AG04450 (cell line): ENCODE measurements around the gene ARHGAP22. TPM values are rescaled to one million over a fixed set of nuclear protein-coding genes. Genes with fewer than 3 reads are reported as not detected.

Experiments used
- CTCF ChIA-PET: fragments of 300-600, 350-600 bp; formaldehyde crosslinking; extraction: SDS; loops from one replicate; lab custom pipeline; 2022; ENCODE audit warnings: antibody characterized with exemption, inconsistent platforms; lab: Charles Lee
- POLR2A ChIA-PET: fragments of 350-600 bp; formaldehyde crosslinking; extraction: SDS; loops from one replicate; lab custom pipeline; 2021; ENCODE audit warnings: antibody characterized with exemption, inconsistent platforms; lab: Yijun Ruan, JAX
- DNase-seq: peaks from one replicate; pipeline ENCODE4 v3.0.0-alpha.2; 2011; ENCODE audit warnings: low read depth, low spot score
- H3K27ac ChIP-seq: one replicate; pipeline ENCODE4 v1.5.1; 2012; ENCODE audit warnings: low read depth, low read length, control low read depth
- H3K27me3 ChIP-seq: one replicate; pipeline ENCODE4 v1.6.0; 2012; ENCODE audit warnings: low read length; ENCODE audit not compliant: control insufficient read depth, insufficient read depth
- H3K4me3 ChIP-seq: 2 replicates; pipeline ENCODE4 v1.5.1; 2011; ENCODE audit warnings: mild to moderate bottlenecking, low read depth, low read length, control low read depth
- H3K9me3 ChIP-seq: 2 replicates; pipeline ENCODE4 v1.5.1; 2012; ENCODE audit warnings: low read length; ENCODE audit not compliant: control insufficient read depth, insufficient read depth
- polyA plus RNA-seq: library from polyadenylated mRNA; depleted of rRNA; stranded (reverse); fragments of >200 nt; gene quantifications from 2 replicates; pipeline ENCODE4 v1.2.3, GENCODE V29; 2011
- TF ChIP-seq, protein P1 (sequence below): IDR thresholded peaks from 2 replicates; pipeline ENCODE4 v1.5.1; 2011; ENCODE audit warnings: low read depth, low read length, control low read depth, inconsistent platforms

Gene ARHGAP22
- polyA plus RNA-seq, 1 experiment = 8.2 TPM

- no peak overlapping the region for H3K27ac ChIP-seq
- H3K4me3 ChIP-seq = no peak overlapping the region
- no peaks in the 10 kb centered on the region for H3K27me3 ChIP-seq
- no peaks in the 10 kb centered on the region; the same call in 1 of the 2 replicates for H3K9me3 ChIP-seq
- ChIA-PET POLR2A (no interaction called here), CTCF (no interaction called here)
- DNase-seq = no peak
- TF ChIP-seq, protein P1, sequence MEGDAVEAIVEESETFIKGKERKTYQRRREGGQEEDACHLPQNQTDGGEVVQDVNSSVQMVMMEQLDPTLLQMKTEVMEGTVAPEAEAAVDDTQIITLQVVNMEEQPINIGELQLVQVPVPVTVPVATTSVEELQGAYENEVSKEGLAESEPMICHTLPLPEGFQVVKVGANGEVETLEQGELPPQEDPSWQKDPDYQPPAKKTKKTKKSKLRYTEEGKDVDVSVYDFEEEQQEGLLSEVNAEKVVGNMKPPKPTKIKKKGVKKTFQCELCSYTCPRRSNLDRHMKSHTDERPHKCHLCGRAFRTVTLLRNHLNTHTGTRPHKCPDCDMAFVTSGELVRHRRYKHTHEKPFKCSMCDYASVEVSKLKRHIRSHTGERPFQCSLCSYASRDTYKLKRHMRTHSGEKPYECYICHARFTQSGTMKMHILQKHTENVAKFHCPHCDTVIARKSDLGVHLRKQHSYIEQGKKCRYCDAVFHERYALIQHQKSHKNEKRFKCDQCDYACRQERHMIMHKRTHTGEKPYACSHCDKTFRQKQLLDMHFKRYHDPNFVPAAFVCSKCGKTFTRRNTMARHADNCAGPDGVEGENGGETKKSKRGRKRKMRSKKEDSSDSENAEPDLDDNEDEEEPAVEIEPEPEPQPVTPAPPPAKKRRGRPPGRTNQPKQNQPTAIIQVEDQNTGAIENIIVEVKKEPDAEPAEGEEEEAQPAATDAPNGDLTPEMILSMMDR = no peak
Observed at GRCh38 chr10:48447356-48448215, 157.3 kb downstream of the ARHGAP22 start.

GRCh38 chr10:48446785-48447184 lies 158.1 kb downstream of the ARHGAP22 start:
- no peaks in the 10 kb centered on the region; the same call in 1 of the 2 replicates for H3K9me3 ChIP-seq
- H3K27ac ChIP-seq = no peak overlapping the region
- no peaks in the 10 kb centered on the region for H3K27me3 ChIP-seq
- ChIA-PET CTCF (no interaction called here), POLR2A (no interaction called here)
- DNase-seq = no peak
- H3K4me3 ChIP-seq = no peak overlapping the region
- TF ChIP-seq, protein P1 = no peak

GRCh38 chr10:48445932-48446331 lies 158.9 kb downstream of the ARHGAP22 start:
- Histone ChIP-seq H3K27me3 (no peaks in the 10 kb centered on the region), H3K27ac (no peak overlapping the region), H3K9me3 (no peaks in the 10 kb centered on the region; the same call in 1 of the 2 replicates), H3K4me3 (no peak overlapping the region)
- CTCF ChIA-PET = interaction anchor here (1.6 to 2.5 kb wide), 3 partner anchors 61 to 210 kb away, joined by 5 to 19 read pairs (median 6); no protein-coding TSS in a partner anchor
- POLR2A ChIA-PET = no interaction called here
- TF ChIP-seq, protein P1 = no peak
- DNase-seq = no peak

- Histone ChIP-seq H3K9me3 (no peaks in the 10 kb centered on the region; the same call in 1 of the 2 replicates), H3K27me3 (no peaks in the 10 kb centered on the region), H3K4me3 (no peak overlapping the region), H3K27ac (no peak overlapping the region)
- ChIA-PET POLR2A (interaction anchor here (1.1 kb wide), 1 partner anchor 81 kb away, joined by 10 read pairs; no protein-coding TSS in a partner anchor), CTCF (interaction anchor here (1.6 to 2.5 kb wide), 3 partner anchors 61 to 211 kb away, joined by 5 to 19 read pairs (median 6); no protein-coding TSS in a partner anchor)
- TF ChIP-seq, protein P1 = no peak
- no peak for DNase-seq
Observed at GRCh38 chr10:48444861-48445841, 159.7 kb downstream of the ARHGAP22 start.
